Heart right ventricle (tissue), 16 donors: Measurements from ENCODE around the gene RHBG. TPM values are rescaled to one million over a fixed set of nuclear protein-coding genes. Genes with fewer than 3 reads are reported as not detected.
"Not testable (repeated sequence)": the region's sequence is repeated elsewhere in the genome, so short reads cannot be mapped to it uniquely, and the experiment has no call there.

Source experiments
- ATAC-seq, 8 donors: fragments of 200-7000 bp; cut with Tn5 transposase; one replicate each; pipeline ENCODE4 v1.9.1; 2020; ENCODE audit warnings: mild to moderate bottlenecking in 8 of 8, moderate library complexity in 8 of 8, moderate number of reproducible peaks in 1 of 8
- DNase-seq, 2 donors: peaks; one replicate each; pipeline ENCODE4 v3.0.0-alpha.2; 2020
- H3K27ac ChIP-seq, 10 donors: fragments of 200-600 bp; sonication (generic) in 2 of 10; one replicate each; pipeline versions ENCODE4 v1.5.0 to v1.8.0; 2020 to 2022; ENCODE audit warnings: mild to moderate bottlenecking in 3 of 10
- H3K27me3 ChIP-seq, 7 donors: fragments of 200-600 bp; one replicate each; pipeline ENCODE4 v1.8.0; 2021 to 2022; ENCODE audit warnings: mild to moderate bottlenecking in 2 of 7
- H3K36me3 ChIP-seq, 9 donors: fragments of 200-600 bp; sonication (generic) in 1 of 9; one replicate each; pipeline versions ENCODE4 v1.5.0 to v1.8.0; 2020 to 2022; ENCODE audit warnings: mild to moderate bottlenecking in 2 of 9
- H3K4me1 ChIP-seq, 9 donors: fragments of 200-600 bp; sonication (generic) in 1 of 9; one replicate each; pipeline versions ENCODE4 v1.5.0 to v1.8.0; 2020 to 2022; ENCODE audit warnings: mild to moderate bottlenecking in 4 of 9
- H3K4me3 ChIP-seq, 10 donors: fragments of 200-600 bp; sonication (generic) in 2 of 10; one replicate each; pipeline versions ENCODE4 v1.5.0 to v1.8.0; 2020 to 2022; ENCODE audit warnings: mild to moderate bottlenecking in 7 of 10, moderate library complexity in 2 of 10
- H3K9me3 ChIP-seq, 11 donors: fragments of 200-600 bp in 10 of 11; sonication (generic) in 2 of 11; one replicate each; pipeline versions ENCODE4 v1.5.0 to v1.8.0; 2013 to 2022; ENCODE audit warnings: mild to moderate bottlenecking in 2 of 11, control low read depth in 1 of 11, moderate library complexity in 1 of 11
- CTCF ChIP-seq, 9 donors: fragments of 200-600 bp; sonication (generic) in 2 of 9; IDR thresholded peaks; one replicate each; pipeline versions ENCODE4 v1.5.0 to v1.8.0; 2021 to 2022; ENCODE audit warnings: antibody characterized with exemption in 9 of 9, mild to moderate bottlenecking in 5 of 9, moderate library complexity in 1 of 9
- WGBS, 2 donors: extraction: QIAGEN DNeasy Blood & Tissue Kit; methylation state at CpG; one replicate each; pipeline ENCODE4 v1.1.7; 2013; ENCODE audit warnings: inconsistent platforms in 1 of 2; 5-methylcytosine and 5-hydroxymethylcytosine counted together
- intact Hi-C, 10 donors: fragments of 100-400 bp; cut with DNase I; formaldehyde crosslinking; loops; one replicate each; pipeline versions ENCODE4 v1.11.1 to v1.14.2; 2022
- polyA plus RNA-seq, 2 donors: library from polyadenylated mRNA; stranded (reverse); fragments of 200-250 nt; gene quantifications; one replicate each; pipeline ENCODE4 v1.2.3, GENCODE V29; 2013
- total RNA-seq, 10 donors: library from RNA; stranded (reverse); fragmentation: NEBNext Ultra II Directional in 3 of 10; extraction: Animal tissue kit (Norgen Biotek cat#: 25700) in 3 of 10; gene quantifications; one replicate each; pipeline versions ENCODE4 v1.2.1 to v1.2.4, GENCODE V29; 2021 to 2023
- donor health status: Arrhythmogenic right ventricular cardiomyopathy.
- donor health status: ischemic (EF 13 %, LVEDD 7.1; RV severe dilation, severe dysfunction).
- donor health status: healthy with polysubstance abuse.
- donor health status: DM: no; HTN: yes; CAD: no.
- donor health status: DM: no; HTN: no; CAD: no.
- donor health status: ischemic (EF 25% LVEDD 6.9; RV normal size, moderate dysfunction).
- donor health status: ischemic (EF 25% LVEDD 5.7; RV mildly dilated, moderate dysfunction).
- donor health status: healthy.
- donor health status: DM: yes; HTN: yes; CAD: no.
- donor health status: Ischemic cardiomyopathy.
- donor health status: ischemic (EF 35%, LVEDD 5.7; RV mildly dilated, moderate dysfunction).
- donor health status: nonischemic (EF 11% LVEDD 7.7; RV severe dilation, severe dysfunction).
- donor health status: DM: yes; HTN: yes; CAD: no.
- donor health status: PGD.
- donor health status: ischemic (EF 29% LVEDD 5.4; RV normal size, mild dysfunction).
- donor health status: nonischemic (EF 23%, LVEDD 6.1; RV moderate dilation, normal function).

Gene RHBG
- total and polyA plus RNA-seq, 12 donors, result not detected

GRCh38 chr1:156342166-156342955 lies 26.6 kb upstream of the RHBG start:
- 80 to 93% methylated on average over 1 of the region's 1 CpG for WGBS, 2 donors
- no peak for ATAC-seq

GRCh38 chr1:156344409-156344808 lies 24.6 kb upstream of the RHBG start:
- TF ChIP-seq CTCF (IDR thresholded peaks at IDR 0.05), result no peak
- H3K36me3 ChIP-seq, result no peaks in the 10 kb centered on the region
- H3K27me3 ChIP-seq, result peaks cover 0 to 28% (median 11%) of the 10 kb centered on the region in 7 donors
- H3K4me1 ChIP-seq, result no peaks in the 10 kb centered on the region
- H3K27ac ChIP-seq, result no peak overlapping the region
- intact Hi-C loops, result no loop called here
- no peak overlapping the region for H3K4me3 ChIP-seq
- 64 to 68% methylated on average over 3 of the region's 3 CpGs for WGBS, 2 donors
- DNase-seq (no peak), ATAC-seq (no peak)
- no peaks in the 10 kb centered on the region for H3K9me3 ChIP-seq

More at GRCh38 chr1:156342166-156342955, 26.6 kb upstream of the RHBG start:
- intact Hi-C loops, result no loop called here
- Histone ChIP-seq H3K4me1 (peaks cover 0 to 3% (median 1%) of the 10 kb centered on the region in 9 donors), H3K9me3 (no peaks in the 10 kb centered on the region), H3K4me3 (no peak overlapping the region), H3K27ac (no peak overlapping the region), H3K36me3 (no peaks in the 10 kb centered on the region), H3K27me3 (peaks cover 0 to 28% (median 11%) of the 10 kb centered on the region in 7 donors)
- TF ChIP-seq CTCF (IDR thresholded peaks at IDR 0.05), result no peak
- no peak for DNase-seq

GRCh38 chr1:156346035-156346434 lies 23.0 kb upstream of the RHBG start:
- H3K4me3 ChIP-seq, H3K9me3 ChIP-seq, H3K4me1 ChIP-seq, intact Hi-C loops, ATAC-seq, H3K27ac ChIP-seq, H3K36me3 ChIP-seq, DNase-seq: not testable (repeated sequence)
- 86 to 88% methylated on average over 2 of the region's 2 CpGs for WGBS, 2 donors
- peaks cover 0 to 28% (median 11%) of the 10 kb centered on the region in 7 donors for H3K27me3 ChIP-seq

- DNase-seq, result no peak
- Histone ChIP-seq H3K27ac (no peak overlapping the region), H3K27me3 (peaks cover 0 to 28% (median 11%) of the 10 kb centered on the region in 7 donors), H3K9me3 (no peaks in the 10 kb centered on the region), H3K4me1 (no peaks in the 10 kb centered on the region), H3K36me3 (no peaks in the 10 kb centered on the region), H3K4me3 (no peak overlapping the region)
- intact Hi-C loops, result no loop called here
- 54 to 58% methylated on average over 2 of the region's 2 CpGs for WGBS, 2 donors
- TF ChIP-seq CTCF (IDR thresholded peaks at IDR 0.05), result no peak
- no peak for ATAC-seq
These were observed 22.4 kb upstream of the RHBG start for GRCh38 chr1:156346636-156347035.

GRCh38 chr1:156347331-156347730 lies 21.7 kb upstream of the RHBG start:
- Histone ChIP-seq H3K36me3 (no peaks in the 10 kb centered on the region), H3K4me1 (no peaks in the 10 kb centered on the region), H3K4me3 (no peak overlapping the region), H3K27ac (no peak overlapping the region), H3K9me3 (no peaks in the 10 kb centered on the region), H3K27me3 (peaks cover 0 to 28% (median 11%) of the 10 kb centered on the region in 7 donors)
- intact Hi-C loops, result no loop called here
- DNase-seq, result no peak
- no peak for ATAC-seq
- no peak for TF ChIP-seq CTCF (IDR thresholded peaks at IDR 0.05)
- 65 to 75% methylated on average over 4 of the region's 4 CpGs for WGBS, 2 donors

GRCh38 chr1:156352481-156352880 lies 16.5 kb upstream of the RHBG start:
- H3K4me1 ChIP-seq, intact Hi-C loops, DNase-seq, H3K9me3 ChIP-seq, H3K4me3 ChIP-seq, H3K36me3 ChIP-seq, H3K27ac ChIP-seq, ATAC-seq: not testable (repeated sequence)
- H3K27me3 ChIP-seq, result peaks cover 0 to 30% (median 27%) of the 10 kb centered on the region in 7 donors
- WGBS, 2 donors, result 91 to 94% methylated on average over 13 of the region's 13 CpGs
